GM21360 (cell line): Measurements from ENCODE around the gene DEDD2.
"Not testable (repeated sequence)": the region's sequence is repeated elsewhere in the genome, so short reads cannot be mapped to it uniquely, and the experiment has no call there.

Experiments
- ATAC-seq: cut with Tn5 transposase; IDR thresholded peaks from one replicate; pipeline ENCODE4 v1.9.1; 2021; ENCODE audit warnings: mild to moderate bottlenecking, moderate library complexity; ENCODE audit not compliant: unreplicated experiment

Gene DEDD2

DNA sequence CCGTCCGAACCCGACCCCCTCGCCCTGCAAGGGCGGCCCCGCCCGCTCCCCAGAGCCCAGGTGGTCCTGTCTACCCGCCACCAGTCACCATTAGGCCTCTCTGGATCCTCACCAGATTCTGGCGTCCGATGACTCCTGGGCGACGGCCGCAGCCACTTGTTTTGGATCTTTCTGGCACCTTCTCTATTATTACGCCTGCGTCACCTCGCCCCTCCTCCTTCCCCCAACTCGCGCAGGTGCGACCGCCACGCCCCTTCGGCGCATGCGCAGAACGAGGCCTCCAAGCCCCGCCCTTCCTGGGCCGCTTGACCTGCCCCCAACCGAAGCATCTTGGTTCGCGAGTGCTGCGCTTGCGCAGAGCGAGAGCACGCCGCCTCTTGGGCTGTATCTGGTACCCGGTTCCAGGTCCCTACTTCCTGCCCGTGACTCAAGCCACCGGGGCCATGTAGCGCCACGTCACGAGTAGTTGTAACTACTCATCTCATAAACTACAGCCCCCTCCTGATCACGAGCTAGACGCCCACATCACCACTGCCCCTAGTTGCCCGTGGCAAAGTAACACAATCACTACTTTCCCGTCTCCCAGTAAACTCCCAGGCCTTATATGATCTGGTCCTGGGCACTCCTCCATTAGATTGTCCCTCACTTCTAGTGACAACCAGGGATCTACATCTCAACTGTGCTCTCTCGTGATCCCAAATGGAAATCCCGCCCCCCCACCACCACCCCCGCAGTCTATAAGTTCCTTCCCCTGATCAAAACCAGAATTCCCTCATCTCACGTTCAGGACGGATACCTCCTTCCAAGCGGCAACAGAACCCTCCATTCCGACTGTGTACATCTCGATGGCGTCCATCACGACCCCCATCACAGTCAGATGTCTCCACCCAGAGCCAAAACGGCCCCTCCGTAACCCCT, at the start of gene DEDD2:
Gene DEDD2, minus strand, starts transcription at position 158 of the 918 bp plus-strand sequence. CDS start 670 bp downstream, outside the sequence.
- ATAC-seq = peak; percentile 65

GRCh38 chr19:42266928-42267603, 49.6 kb upstream of the DEDD2 start:
- not testable (repeated sequence) for ATAC-seq

DNA sequence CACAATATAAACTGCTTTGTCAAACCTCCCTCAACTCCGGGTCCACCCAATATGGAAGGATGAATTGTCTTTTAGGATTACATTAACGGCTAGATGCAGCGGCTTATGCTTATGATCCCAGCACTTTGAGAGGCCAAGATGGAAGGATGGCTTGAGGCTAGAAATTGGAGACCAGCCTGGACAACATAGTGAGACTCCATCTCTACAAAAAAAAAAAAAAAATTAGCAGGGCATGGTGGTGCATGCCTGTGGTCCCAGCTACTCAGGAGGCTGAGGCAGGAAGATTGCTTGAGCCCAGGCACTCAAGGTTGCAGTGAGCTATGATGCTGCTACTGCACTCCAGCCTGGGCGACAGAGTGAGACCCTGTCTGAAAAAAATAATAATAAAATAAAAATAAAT, 48.6 kb upstream of the DEDD2 start:
- ATAC-seq = not testable (repeated sequence)

DNA sequence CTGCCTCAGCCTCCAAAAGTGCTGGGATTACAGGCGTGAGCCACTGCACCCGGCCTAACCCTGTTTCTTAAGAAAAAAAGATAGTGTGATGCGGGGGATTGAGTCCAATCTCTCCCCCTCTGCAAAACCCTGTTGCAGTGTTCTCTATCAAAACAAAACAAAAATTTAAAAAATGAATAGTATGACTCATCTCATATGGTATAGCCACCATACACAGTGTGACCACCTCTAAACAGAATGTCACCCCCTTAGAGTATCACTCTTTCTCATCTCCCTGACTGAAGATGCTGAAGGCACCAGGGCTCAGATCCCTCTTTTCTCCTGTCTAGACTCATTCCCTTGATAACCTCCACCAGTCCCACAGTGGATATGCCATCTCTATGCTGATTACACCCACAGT, 44.3 kb upstream of the DEDD2 start:
- no peak for ATAC-seq

- not testable (repeated sequence) for ATAC-seq
Observed at GRCh38 chr19:42257842-42258241, 40.4 kb upstream of the DEDD2 start.

DNA sequence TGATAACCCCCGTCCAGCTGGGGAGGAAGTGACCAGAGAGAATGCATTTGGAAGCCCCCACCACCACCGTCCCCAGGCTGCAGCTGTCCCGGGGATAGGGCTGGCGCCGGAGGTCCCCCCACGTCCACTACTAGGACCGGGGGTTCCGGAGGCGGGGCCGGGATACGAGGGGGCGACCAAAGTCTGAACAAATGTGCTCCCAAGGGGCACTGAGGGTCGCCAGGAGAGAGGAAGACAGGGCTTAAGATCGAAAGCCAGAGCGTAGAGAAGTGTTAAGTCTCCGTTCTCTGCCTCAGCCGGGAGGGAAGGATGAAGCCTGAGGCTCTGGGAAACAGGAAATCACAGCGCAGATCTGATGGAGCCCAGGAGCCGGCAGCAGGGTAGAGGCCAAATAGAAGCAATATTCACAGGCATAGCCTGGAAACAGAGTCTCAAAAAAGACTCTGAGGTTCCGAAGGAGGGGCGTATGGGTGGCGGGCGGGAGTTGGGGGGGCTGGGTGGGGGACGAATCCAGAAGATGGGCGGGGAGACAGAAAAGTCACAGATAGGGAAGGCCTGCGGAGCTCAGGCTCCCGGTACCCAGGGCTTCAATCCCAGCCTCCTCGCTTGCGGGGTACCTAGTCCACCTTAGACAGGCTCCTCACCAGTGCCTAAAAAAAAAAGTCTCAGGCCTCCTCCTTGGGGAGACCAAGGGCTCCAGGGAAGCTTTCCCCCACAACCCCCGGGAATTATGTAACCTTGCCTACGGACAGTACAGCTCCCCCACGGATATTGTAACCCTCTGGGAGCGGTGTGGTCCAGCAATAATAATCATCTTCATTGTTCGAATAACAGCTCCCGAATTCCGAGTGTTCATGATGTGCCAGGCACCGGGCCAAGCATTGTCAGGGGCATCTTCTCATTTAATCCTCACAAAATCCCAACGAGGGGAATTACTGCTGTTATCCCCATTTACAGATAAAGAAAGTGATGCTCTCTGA, 38.6 kb upstream of the DEDD2 start:
- no peak for ATAC-seq

DNA sequence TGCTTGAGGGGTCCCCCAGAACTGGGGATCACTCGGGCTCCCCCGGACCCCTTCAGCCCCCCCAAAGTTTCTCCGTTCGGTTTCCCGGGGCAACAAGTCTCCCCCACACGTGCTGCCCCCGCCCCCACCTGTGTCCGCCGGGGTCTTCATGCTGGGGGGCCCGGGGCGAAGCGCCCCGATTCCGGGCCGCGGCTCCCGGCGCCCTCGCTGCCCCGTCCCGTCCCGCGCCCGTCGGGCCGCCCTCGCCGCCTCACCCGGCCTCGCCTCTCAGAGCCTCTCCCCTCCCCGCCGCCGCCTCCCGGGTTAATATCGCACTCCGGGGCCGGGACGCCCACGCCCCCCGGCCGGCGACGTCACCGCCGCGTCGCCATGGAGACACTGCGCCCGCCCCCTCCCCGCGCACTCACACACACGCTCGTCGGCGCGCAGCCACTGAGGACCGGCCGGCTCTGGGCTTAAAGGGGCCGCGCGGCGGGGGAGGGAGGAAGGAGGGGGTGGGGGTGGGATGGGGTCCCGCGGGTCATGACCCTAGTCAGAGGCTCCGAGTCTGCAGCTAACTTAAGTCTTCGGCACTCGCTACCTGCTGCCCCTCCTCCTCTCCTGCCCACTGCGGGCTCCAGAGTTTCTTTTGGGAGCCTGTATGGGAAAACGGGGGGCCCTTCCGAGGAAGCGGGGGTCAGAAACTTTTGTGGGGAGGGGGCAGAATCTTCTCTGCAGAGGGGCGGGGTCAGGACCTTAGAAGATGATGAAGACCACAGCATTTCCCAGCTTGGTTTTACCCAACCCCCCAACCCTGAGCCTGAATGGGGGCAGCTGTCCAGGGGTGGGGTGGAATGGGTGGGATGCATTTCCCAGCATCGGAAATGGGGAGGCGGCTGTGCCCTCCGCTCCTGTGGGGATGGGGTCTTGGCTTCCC, 37.6 kb upstream of the DEDD2 start, which contains the start of gene ERF:
Gene ERF, minus strand, starts transcription at position 279 of the 916 bp plus-strand sequence. Its CDS starts 129 bp downstream, at position 150.
- ATAC-seq = peak; percentile 56

DNA sequence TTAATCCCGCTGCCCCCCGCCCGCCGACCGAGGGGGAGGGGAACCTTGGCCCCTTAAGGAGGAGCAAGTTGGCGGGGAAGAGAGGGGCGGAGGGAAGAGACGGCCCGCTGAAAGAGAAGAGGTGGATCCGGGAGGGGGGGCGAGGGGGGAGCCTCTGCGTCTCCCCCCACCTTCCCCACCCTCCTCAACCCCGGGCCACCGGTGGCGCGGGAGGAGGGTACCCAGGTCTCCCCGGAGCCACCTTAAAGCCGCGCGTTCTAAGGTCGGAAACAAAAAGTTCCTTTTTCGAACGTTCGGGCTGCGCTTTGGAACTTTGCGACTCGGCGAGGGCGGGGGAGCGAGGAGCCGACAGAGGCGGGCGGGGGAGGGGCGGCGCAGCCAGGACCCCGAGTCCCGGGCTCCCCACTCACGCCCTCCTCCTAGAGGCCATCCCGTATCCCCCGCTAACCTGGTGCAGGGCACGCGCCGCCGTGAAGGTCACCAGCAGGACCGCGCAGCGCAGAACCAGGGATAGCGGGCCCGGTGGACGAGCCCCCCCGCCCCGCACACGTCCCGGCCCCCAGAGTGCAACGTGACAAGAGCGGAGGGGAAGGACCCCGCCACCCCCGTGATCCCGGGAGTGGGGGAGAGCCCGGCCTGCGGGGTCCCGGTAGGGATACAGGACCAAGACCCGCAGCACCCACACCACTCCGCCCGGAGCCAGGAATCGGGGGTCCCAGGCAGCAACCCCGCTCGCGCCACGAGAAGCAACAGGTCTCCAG, 36.8 kb upstream of the DEDD2 start:
- ATAC-seq = no peak

DNA sequence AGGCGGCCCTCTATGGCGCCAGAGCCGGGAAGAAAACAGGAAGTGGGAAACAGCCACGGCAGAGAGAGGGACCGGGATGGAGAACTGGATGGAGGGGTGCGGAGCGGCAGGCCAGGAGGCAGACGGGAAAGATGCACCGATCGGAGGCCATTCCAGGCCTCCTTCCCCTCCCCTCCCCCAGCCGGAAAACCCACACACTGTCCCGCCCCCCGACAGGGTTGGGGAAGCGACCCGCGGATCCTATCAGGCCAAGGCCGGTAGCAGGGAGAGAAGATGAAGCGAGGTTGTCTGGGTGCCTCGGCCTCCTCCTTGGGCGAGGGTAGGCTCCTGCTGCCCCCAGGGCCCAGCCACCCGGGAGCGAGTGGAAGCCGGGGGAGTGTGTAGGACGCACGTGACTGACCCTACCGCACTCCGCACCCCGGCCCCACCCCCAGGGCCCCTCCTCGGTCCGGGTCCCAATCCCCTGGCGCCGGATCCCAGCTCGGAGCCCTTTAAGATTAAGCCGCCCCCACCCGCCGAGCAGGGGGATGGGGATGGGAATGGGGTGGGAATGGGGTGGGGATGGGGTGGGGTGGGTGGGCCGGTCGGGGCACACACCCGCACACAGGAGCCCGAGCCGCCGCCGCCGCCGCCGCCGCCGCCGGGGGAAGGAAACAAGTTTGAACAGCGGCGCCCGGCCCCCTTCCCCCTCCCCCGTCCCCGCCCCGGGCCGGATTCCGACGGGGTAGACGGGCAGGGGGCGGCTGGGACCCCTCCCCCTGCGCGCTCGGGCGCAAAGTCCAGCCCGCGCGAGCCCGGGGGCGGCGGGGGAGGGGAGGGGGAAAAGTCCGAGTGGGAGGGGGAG, 36.0 kb upstream of the DEDD2 start:
- ATAC-seq = no peak

- no peak for ATAC-seq
Observed at GRCh38 chr19:42252365-42253244, 35.1 kb upstream of the DEDD2 start.

DNA sequence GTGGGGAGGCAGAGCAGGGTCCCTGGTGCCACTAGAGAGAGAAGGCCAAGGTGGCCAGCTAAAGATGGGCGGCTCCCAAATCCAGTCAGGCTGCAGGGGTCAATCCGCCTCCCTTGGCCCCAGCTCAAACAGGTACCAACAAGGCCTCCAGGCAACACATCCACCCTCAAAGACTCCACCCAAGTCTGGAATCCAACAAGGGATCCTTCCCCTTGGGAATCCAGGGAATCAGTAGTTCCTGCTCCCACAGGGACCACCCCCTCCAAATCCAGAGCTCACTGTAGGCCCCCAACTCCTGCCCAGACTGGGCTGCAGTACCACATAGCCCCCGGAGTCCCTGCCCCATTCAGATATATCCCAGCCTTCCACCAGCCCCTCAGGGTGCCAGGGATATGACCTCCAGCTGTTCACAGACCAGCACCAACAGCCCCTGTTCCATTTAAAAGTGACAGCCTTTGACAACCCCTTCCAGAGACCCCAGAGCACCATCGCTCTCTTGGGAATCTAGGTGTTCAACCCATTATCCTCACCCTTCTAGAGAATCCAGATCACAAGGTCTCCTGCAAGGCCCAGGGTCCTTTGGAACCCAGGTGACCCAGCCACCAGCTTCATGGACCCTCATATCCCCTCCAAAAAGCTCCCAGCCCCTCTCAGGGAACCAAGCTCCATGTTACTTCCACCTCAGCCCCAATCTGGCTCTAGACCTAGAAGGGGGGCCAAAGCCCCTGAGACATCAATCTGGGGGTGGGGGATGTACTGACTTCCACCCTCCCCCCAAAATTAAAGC, 34.3 kb upstream of the DEDD2 start:
- ATAC-seq = no peak

- no peak for ATAC-seq
Observed at GRCh38 chr19:42250666-42251531, 33.4 kb upstream of the DEDD2 start.

DNA sequence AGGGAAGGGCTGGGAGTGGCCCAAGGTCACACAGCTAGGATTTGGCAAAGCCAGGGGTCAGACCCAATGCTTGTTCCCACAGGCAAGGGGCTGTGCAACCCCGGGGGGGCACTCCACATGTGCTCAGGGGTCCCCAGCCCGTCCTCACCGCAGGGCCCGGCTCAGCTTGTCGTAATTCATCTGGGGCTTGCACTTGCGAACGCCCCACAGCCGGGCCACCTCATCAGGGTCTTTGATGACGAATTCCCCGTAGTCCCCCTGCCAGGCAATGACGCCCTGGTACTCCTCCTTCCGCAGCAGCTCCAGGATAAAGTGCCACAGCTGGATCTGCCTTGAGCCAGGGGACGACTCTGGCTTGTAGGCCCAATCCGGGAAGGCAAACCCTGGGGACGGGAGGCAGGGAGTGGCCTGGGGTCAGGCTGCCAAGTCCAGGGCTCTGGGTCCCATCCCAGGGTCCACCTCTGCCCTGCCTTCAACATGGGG, 32.7 kb upstream of the DEDD2 start:
- no peak for ATAC-seq

- ATAC-seq = no peak
Observed at GRCh38 chr19:42249769-42250168, 32.3 kb upstream of the DEDD2 start.

- no peak for ATAC-seq
Observed at GRCh38 chr19:42249149-42249750, 31.8 kb upstream of the DEDD2 start.
